HepG2 (cell line): ENCODE data around the gene PPP1R9A. TPM values are rescaled to one million over a fixed set of nuclear protein-coding genes. Genes with fewer than 3 reads are reported as not detected.

Experiments
- ATAC-seq: fragments of 200-7000 bp; cut with Tn5 transposase; 3 replicates; pipeline ENCODE4 v1.9.1; 2020; ENCODE audit warnings: mild to moderate bottlenecking, moderate library complexity
- BruUV-seq: library from RNA; stranded (reverse); fragments of 400-500 nt; replicated peaks from 2 replicates; lab custom pipeline; 2021; lab: Mats Ljungman, UMichigan
- CTCF ChIA-PET: fragments of 300-600 bp; formaldehyde crosslinking; extraction: SDS; loops from one replicate; lab custom pipeline; 2021; ENCODE audit warnings: low total read pairs, inconsistent platforms, low intra/inter-chr PET ratio; lab: Yijun Ruan, JAX
- POLR2A ChIA-PET: fragments of 350-600 bp; sonication (Branson Sonifier 250); formaldehyde crosslinking; loops from one replicate; lab custom pipeline; 2020; ENCODE audit warnings: antibody characterized with exemption, inconsistent platforms; lab: Yijun Ruan, JAX
- DNase-seq: peaks from one replicate; pipeline ENCODE4 v3.0.0-alpha.2; 2015; ENCODE audit warnings: low spot score
- FAIRE-seq: peaks from 3 replicates; lab custom pipeline; 2011; peaks lifted over from hg19 to GRCh38; lab: Jason Lieb, UNC
- H2AFZ ChIP-seq: one replicate; pipeline ENCODE4 v1.6.1; 2011; ENCODE audit warnings: low read length, inconsistent platforms
- H3K27ac ChIP-seq: fragments of 300-600 bp; 3 replicates; pipeline ENCODE4 v1.8.0; 2011; ENCODE audit warnings: mixed run types, mild to moderate bottlenecking, mixed read lengths, low read length, inconsistent platforms; ENCODE audit not compliant: insufficient read depth; ENCODE audit errors: extremely low read length
- H3K27me3 ChIP-seq, 2 experiments: fragments of 200-600 bp in 1 of 2; 2 replicates in 1 of 2; 3 replicates in 1 of 2; pipeline versions ENCODE4 v1.6.0 to v1.8.0; 2011; ENCODE audit warnings: low read length in 2 of 2, mild to moderate bottlenecking in 2 of 2, moderate library complexity in 2 of 2, inconsistent platforms in 1 of 2; ENCODE audit not compliant: insufficient read depth in 2 of 2, control insufficient read depth in 1 of 2
- H3K36me3 ChIP-seq, 2 experiments: fragments of 200-600 bp in 1 of 2; replicated peaks in 1 of 2; 2 replicates in 1 of 2; 3 replicates in 1 of 2; pipeline versions ENCODE4 v1.5.1 to v1.8.0; 2011; ENCODE audit warnings: low read length in 2 of 2, inconsistent platforms in 1 of 2; ENCODE audit not compliant: insufficient read depth in 2 of 2, control insufficient read depth in 1 of 2
- H3K4me1 ChIP-seq: 2 replicates; pipeline ENCODE4 v1.5.1; 2012; ENCODE audit warnings: low read length, inconsistent platforms; ENCODE audit not compliant: insufficient read depth
- H3K4me2 ChIP-seq: 2 replicates; pipeline ENCODE4 v1.6.0; 2011; ENCODE audit warnings: low read depth, low read length, inconsistent platforms
- H3K4me3 ChIP-seq, 3 experiments: fragments of 200-600 bp in 1 of 3; sonication (generic), shearing (Covaris generic) in 1 of 3; replicated peaks in 1 of 3; 2 replicates each; pipeline ENCODE4 v1.5.1; 2011 to 2016; ENCODE audit warnings: low read length in 3 of 3, inconsistent platforms in 2 of 3, low read depth in 2 of 3, mild to moderate bottlenecking in 2 of 3, control low read depth in 1 of 3, mixed read lengths in 1 of 3; ENCODE audit not compliant: insufficient read depth in 1 of 3
- H3K79me2 ChIP-seq: one replicate; pipeline ENCODE4 v1.6.1; 2011; ENCODE audit warnings: low read length, inconsistent platforms; ENCODE audit not compliant: insufficient read depth
- H3K9ac ChIP-seq: 2 replicates; pipeline ENCODE4 v1.6.0; 2011; ENCODE audit warnings: mild to moderate bottlenecking, low read depth, low read length, inconsistent platforms; ENCODE audit not compliant: insufficient read depth
- H3K9me3 ChIP-seq: 2 replicates; pipeline ENCODE4 v1.5.1; 2012; ENCODE audit warnings: mild to moderate bottlenecking, low read length
- H4K20me1 ChIP-seq: 2 replicates; pipeline ENCODE4 v1.6.0; 2011; ENCODE audit warnings: inconsistent platforms, mild to moderate bottlenecking, low read length, moderate library complexity; ENCODE audit not compliant: insufficient read depth
- SALL1 ChIP-seq: sonication (generic); formaldehyde crosslinking; IDR thresholded peaks from 2 replicates; pipeline ENCODE4 v1.8.0; 2022; ENCODE audit warnings: mild to moderate bottlenecking, missing genetic modification reagents
- SNAI1 ChIP-seq: sonication (generic); formaldehyde crosslinking; IDR thresholded peaks from 2 replicates; pipeline ENCODE4 v1.5.0; 2020; ENCODE audit warnings: mild to moderate bottlenecking, missing genetic modification reagents, borderline replicate concordance
- STAT5B ChIP-seq: sonication (generic); formaldehyde crosslinking; IDR thresholded peaks from 2 replicates; pipeline ENCODE4 v1.4.0; 2020; ENCODE audit warnings: missing genetic modification reagents
- WGBS: methylation state at CpG from one replicate; pipeline ENCODE4 v1.1.6; 2017; ENCODE audit warnings: low lambda C conversion rate; 5-methylcytosine and 5-hydroxymethylcytosine counted together
- in situ Hi-C: cut with HindIII; loops from 2 replicates; pipeline ENCODE4 v1.10.0; 2017; ENCODE audit warnings: low pct_unique_long_range_greater_than_20kb; ENCODE audit not compliant: extremely low pct_ligation_motif_present
- intact Hi-C: fragments of 100-400 bp; cut with micrococcal nuclease; formaldehyde crosslinking; loops from one replicate; pipeline ENCODE4 v1.10.0; 2022; ENCODE audit not compliant: unreplicated experiment
- polyA plus RNA-seq, 8 experiments: library from polyadenylated mRNA; depleted of rRNA in 3 of 8; stranded (reverse) in 7 of 8; unstranded in 1 of 8; fragments of >200 nt; fragmentation: Illumina TruSeq in 4 of 8; extraction: Trizol in 4 of 8; gene quantifications; 2 replicates each; pipeline versions ENCODE4 v1.2.1 to v1.2.3, GENCODE V29; 2011 to 2016; ENCODE audit warnings: low read depth in 4 of 8, missing spikeins in 1 of 8, mixed read lengths in 1 of 8; ENCODE audit not compliant: insufficient read depth in 1 of 8
- total RNA-seq, 5 experiments: library from RNA; depleted of rRNA; stranded (reverse); fragments of >200 nt; fragmentation: Illumina TruSeq; extraction: Trizol; gene quantifications; 2 replicates each; pipeline ENCODE4 v1.2.3, GENCODE V29; 2016; ENCODE audit warnings: low read depth in 1 of 5
- TF ChIP-seq, protein P1 (sequence below): sonication (generic); formaldehyde crosslinking; IDR thresholded peaks from 2 replicates; pipeline ENCODE4 v1.5.0; 2020; ENCODE audit warnings: mild to moderate bottlenecking, missing genetic modification reagents
- TF ChIP-seq, protein P2 (sequence below): IDR thresholded peaks from 2 replicates; pipeline ENCODE4 v1.6.1; 2018; ENCODE audit warnings: missing genetic modification reagents
- TF ChIP-seq, protein P3 (sequence below): sonication (generic); formaldehyde crosslinking; IDR thresholded peaks from 2 replicates; pipeline ENCODE4 v1.5.0; 2020; ENCODE audit warnings: missing genetic modification reagents

Gene PPP1R9A
- total and polyA plus RNA-seq, 2 of the 13 experiments (the other 11 are each of a cell fraction or from before 2014, with no cell fraction given) = 11.4 to 31.9 TPM

- intact Hi-C loops = no loop called here
- in situ Hi-C loops = no loop called here
- POLR2A ChIA-PET = no interaction called here
Measured at GRCh38 chr7:95101422-95101821, 194.0 kb downstream of the PPP1R9A start.

More at GRCh38 chr7:95101422-95101821, 194.0 kb downstream of the PPP1R9A start:
- no peak overlapping the region for H3K4me2 ChIP-seq
- no peak overlapping the region for H3K27ac ChIP-seq
- H3K27me3 ChIP-seq = no peaks in the 10 kb centered on the region
- ATAC-seq (no peak), FAIRE-seq (no peak), DNase-seq (no peak)
- H3K36me3 ChIP-seq = no peaks in the 10 kb centered on the region; a peak in 1 of 5 replicates
- no peak overlapping the region for H2AFZ ChIP-seq
- no peaks in the 10 kb centered on the region for H3K9me3 ChIP-seq
- H3K9ac ChIP-seq = no peak overlapping the region
- WGBS = 97% methylated on average over 5 of the region's 5 CpGs
- no TSS peak for BruUV-seq
- H4K20me1 ChIP-seq = no peaks in the 10 kb centered on the region
- H3K4me3 ChIP-seq = no peak overlapping the region
- peaks cover 16% of the 10 kb centered on the region for H3K4me1 ChIP-seq
- CTCF ChIA-PET = no interaction called here
- TF ChIP-seq, protein P1, sequence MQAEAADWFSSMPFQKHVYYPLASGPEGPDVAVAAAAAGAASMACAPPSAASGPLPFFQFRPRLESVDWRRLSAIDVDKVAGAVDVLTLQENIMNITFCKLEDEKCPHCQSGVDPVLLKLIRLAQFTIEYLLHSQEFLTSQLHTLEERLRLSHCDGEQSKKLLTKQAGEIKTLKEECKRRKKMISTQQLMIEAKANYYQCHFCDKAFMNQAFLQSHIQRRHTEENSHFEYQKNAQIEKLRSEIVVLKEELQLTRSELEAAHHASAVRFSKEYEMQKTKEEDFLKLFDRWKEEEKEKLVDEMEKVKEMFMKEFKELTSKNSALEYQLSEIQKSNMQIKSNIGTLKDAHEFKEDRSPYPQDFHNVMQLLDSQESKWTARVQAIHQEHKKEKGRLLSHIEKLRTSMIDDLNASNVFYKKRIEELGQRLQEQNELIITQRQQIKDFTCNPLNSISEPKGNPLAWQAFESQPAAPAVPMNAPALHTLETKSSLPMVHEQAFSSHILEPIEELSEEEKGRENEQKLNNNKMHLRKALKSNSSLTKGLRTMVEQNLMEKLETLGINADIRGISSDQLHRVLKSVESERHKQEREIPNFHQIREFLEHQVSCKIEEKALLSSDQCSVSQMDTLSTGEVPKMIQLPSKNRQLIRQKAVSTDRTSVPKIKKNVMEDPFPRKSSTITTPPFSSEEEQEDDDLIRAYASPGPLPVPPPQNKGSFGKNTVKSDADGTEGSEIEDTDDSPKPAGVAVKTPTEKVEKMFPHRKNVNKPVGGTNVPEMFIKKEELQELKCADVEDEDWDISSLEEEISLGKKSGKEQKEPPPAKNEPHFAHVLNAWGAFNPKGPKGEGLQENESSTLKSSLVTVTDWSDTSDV (CRISPR knock-in tag) = no peak
- TF ChIP-seq SNAI1 (CRISPR knock-in tag) = no peak
- TF ChIP-seq, protein P2, sequence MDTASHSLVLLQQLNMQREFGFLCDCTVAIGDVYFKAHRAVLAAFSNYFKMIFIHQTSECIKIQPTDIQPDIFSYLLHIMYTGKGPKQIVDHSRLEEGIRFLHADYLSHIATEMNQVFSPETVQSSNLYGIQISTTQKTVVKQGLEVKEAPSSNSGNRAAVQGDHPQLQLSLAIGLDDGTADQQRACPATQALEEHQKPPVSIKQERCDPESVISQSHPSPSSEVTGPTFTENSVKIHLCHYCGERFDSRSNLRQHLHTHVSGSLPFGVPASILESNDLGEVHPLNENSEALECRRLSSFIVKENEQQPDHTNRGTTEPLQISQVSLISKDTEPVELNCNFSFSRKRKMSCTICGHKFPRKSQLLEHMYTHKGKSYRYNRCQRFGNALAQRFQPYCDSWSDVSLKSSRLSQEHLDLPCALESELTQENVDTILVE (CRISPR knock-in tag) = no peak
- no peak for TF ChIP-seq SALL1
- no peak for TF ChIP-seq STAT5B (CRISPR knock-in tag)
- TF ChIP-seq, protein P3, sequence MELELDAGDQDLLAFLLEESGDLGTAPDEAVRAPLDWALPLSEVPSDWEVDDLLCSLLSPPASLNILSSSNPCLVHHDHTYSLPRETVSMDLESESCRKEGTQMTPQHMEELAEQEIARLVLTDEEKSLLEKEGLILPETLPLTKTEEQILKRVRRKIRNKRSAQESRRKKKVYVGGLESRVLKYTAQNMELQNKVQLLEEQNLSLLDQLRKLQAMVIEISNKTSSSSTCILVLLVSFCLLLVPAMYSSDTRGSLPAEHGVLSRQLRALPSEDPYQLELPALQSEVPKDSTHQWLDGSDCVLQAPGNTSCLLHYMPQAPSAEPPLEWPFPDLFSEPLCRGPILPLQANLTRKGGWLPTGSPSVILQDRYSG (CRISPR knock-in tag) = no peak
- no peaks in the 10 kb centered on the region for H3K79me2 ChIP-seq
